ENCODE data around the gene LETM1. TPM values are rescaled to one million over a fixed set of nuclear protein-coding genes. Genes with fewer than 3 reads are reported as not detected.

LETM1 gene
- total RNA-seq, 1 experiment from 2014 or later, result 67.3 TPM

DNA sequence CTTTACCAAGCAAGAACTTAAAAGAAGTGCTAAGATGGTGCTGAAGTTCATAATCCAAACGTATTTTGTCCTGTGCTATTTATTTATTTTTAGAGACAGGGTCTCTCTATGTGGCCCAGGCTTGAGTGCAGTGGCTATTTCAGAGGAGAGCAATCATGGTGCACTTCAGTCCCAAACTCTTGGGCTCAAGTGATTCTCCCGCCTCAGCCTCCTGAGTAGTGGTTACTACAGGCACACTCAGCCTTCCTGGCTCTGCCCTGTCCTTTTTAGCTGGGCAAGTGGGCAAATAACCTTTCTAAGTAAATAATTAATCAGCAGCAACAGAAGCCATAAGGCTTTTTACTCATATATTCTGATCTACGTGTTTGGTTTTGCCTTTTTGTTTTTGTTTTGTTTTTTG is 17.8 kb upstream of the LETM1 start:
- Histone ChIP-seq H3K27ac (ENCODE audit: low read depth, low read length) (no peak overlapping the region), H3K9me3 (ENCODE audit: control insufficient read depth in 1 of 2, insufficient read depth in 1 of 2, low read depth in 1 of 2, low read length in 2 of 2) (no peaks in the 10 kb centered on the region), H3K36me3 (ENCODE audit: control insufficient read depth in 1 of 2, insufficient read depth in 2 of 2, low read length in 2 of 2) (no peaks in the 10 kb centered on the region), H3K27me3 (ENCODE audit: insufficient read depth, low read length) (no peaks in the 10 kb centered on the region), H4K20me1 (ENCODE audit: insufficient read depth) (peaks cover 5% of the 10 kb centered on the region; the same call in 1 of the 2 replicates), H3K4me3 (replicated peaks in 1 of 2; ENCODE audit: low read depth in 1 of 2, low read length in 2 of 2) (no peak overlapping the region), H2AFZ (ENCODE audit: low read depth, low read length, poor library complexity, severe bottlenecking) (no peak overlapping the region), H3K4me1 (ENCODE audit: control insufficient read depth in 1 of 2, insufficient read depth in 2 of 2, low read length in 2 of 2) (peaks cover 18 to 50% of the 10 kb centered on the region in 2 experiments), H3K4me2 (ENCODE audit: low read length) (peak overlapping the region; percentile 76; the same call in 1 of the 2 replicates), H3K9ac (ENCODE audit: low read length) (no peak overlapping the region), H3K9me2 (ENCODE audit: insufficient read depth) (no peaks in the 10 kb centered on the region), H3K79me2 (ENCODE audit: insufficient read depth, low read length) (peaks cover 69% of the 10 kb centered on the region)
- RAD21 ChIA-PET (ENCODE audit: low non-redundant PET in 1 of 2, low total read pairs in 2 of 2, uncharacterized antibody in 2 of 2, unreplicated experiment in 2 of 2), result no interaction called here
- intact Hi-C loops (cut with micrococcal nuclease), result no loop called here
- POLR2A ChIA-PET, result interaction anchor here (0.7 kb wide), 1 partner anchor 181 kb away, joined by 3 read pairs; no protein-coding TSS in a partner anchor
- CTCF ChIA-PET, result no interaction called here
- DNase-seq (ENCODE audit: low read depth, low spot score) (no peak), ATAC-seq (no peak)
- BruUV-seq (replicated peaks), result no TSS peak
- no peak for TF ChIP-seq POLR2A (IDR thresholded peaks at IDR 0.05; ENCODE audit: borderline replicate concordance, extremely low read depth, insufficient read depth, insufficient read length)
- TF ChIP-seq POLR2AphosphoS5 (IDR thresholded peaks at IDR 0.05; ENCODE audit: low read depth, low read length), result no peak
- TF ChIP-seq CBX3 (IDR thresholded peaks at IDR 0.05; ENCODE audit: low read depth), result no peak
- no peak for TF ChIP-seq EZH2 (IDR thresholded peaks at IDR 0.05)
- TF ChIP-seq EGR1 (IDR thresholded peaks at IDR 0.05; ENCODE audit: low read depth), result no peak
- no peak for TF ChIP-seq SP1 (IDR thresholded peaks at IDR 0.05; ENCODE audit: low read depth)

GRCh38 chr4:1873291-1873690 is 17.3 kb upstream of the LETM1 start:
- H3K36me3 ChIP-seq (ENCODE audit: control insufficient read depth in 1 of 2, insufficient read depth in 2 of 2, low read length in 2 of 2), result no peaks in the 10 kb centered on the region
- ATAC-seq (no peak), DNase-seq (ENCODE audit: low read depth, low spot score) (no peak)
- peak overlapping the region; percentile 88; the same call in 1 of the 2 replicates for H3K9ac ChIP-seq (ENCODE audit: low read length)
- peaks cover 22 to 50% of the 10 kb centered on the region in 2 experiments for H3K4me1 ChIP-seq (ENCODE audit: control insufficient read depth in 1 of 2, insufficient read depth in 2 of 2, low read length in 2 of 2)
- H3K79me2 ChIP-seq (ENCODE audit: insufficient read depth, low read length), result peaks cover 64% of the 10 kb centered on the region
- no peaks in the 10 kb centered on the region for H3K9me3 ChIP-seq (ENCODE audit: control insufficient read depth in 1 of 2, insufficient read depth in 1 of 2, low read depth in 1 of 2, low read length in 2 of 2)
- ChIA-PET RAD21 (ENCODE audit: low non-redundant PET in 1 of 2, low total read pairs in 2 of 2, uncharacterized antibody in 2 of 2, unreplicated experiment in 2 of 2) (no interaction called here), POLR2A (interaction anchor here (0.7 kb wide), 1 partner anchor 180 kb away, joined by 3 read pairs; no protein-coding TSS in a partner anchor), CTCF (no interaction called here)
- no TSS peak for BruUV-seq (replicated peaks)
- peak overlapping the region; percentile 76 for H3K4me2 ChIP-seq (ENCODE audit: low read length)
- H3K4me3 ChIP-seq (replicated peaks in 1 of 2; ENCODE audit: low read depth in 1 of 2, low read length in 2 of 2), result peak overlapping the region in 1 of 2 experiments; percentile 70; a peak in 1 of 4 replicates
- no peak overlapping the region for H2AFZ ChIP-seq (ENCODE audit: low read depth, low read length, poor library complexity, severe bottlenecking)
- intact Hi-C loops (cut with micrococcal nuclease), result no loop called here
- H3K27ac ChIP-seq (ENCODE audit: low read depth, low read length), result no peak overlapping the region
- H3K27me3 ChIP-seq (ENCODE audit: insufficient read depth, low read length), result no peaks in the 10 kb centered on the region
- peaks cover 5% of the 10 kb centered on the region; the same call in 1 of the 2 replicates for H4K20me1 ChIP-seq (ENCODE audit: insufficient read depth)
- no peaks in the 10 kb centered on the region for H3K9me2 ChIP-seq (ENCODE audit: insufficient read depth)
- TF ChIP-seq CTCF (IDR thresholded peaks at IDR 0.05 in 2 of 3, conservative IDR thresholded peaks at IDR 0.05 in 1 of 3; ENCODE audit: borderline replicate concordance in 1 of 3, insufficient read depth in 1 of 3, low read depth in 2 of 3, low read length in 2 of 3) (no peak), EGR1 (IDR thresholded peaks at IDR 0.05; ENCODE audit: low read depth) (no peak), POLR2AphosphoS5 (IDR thresholded peaks at IDR 0.05; ENCODE audit: low read depth, low read length) (no peak), FOSL1 (IDR thresholded peaks at IDR 0.05; ENCODE audit: low read depth) (no peak), ATF3 (IDR thresholded peaks at IDR 0.05) (no peak), ZNF274 (IDR thresholded peaks at IDR 0.05; ENCODE audit: low read depth, low read length) (no peak), EZH2 (IDR thresholded peaks at IDR 0.05) (no peak), POLR2A (IDR thresholded peaks at IDR 0.05; ENCODE audit: borderline replicate concordance, extremely low read depth, insufficient read depth, insufficient read length) (no peak), CBX3 (IDR thresholded peaks at IDR 0.05; ENCODE audit: low read depth) (no peak), CEBPB (IDR thresholded peaks at IDR 0.05; ENCODE audit: low read depth) (no peak), SIN3A (IDR thresholded peaks at IDR 0.05; ENCODE audit: low read depth) (no peak), SP1 (IDR thresholded peaks at IDR 0.05; ENCODE audit: low read depth) (no peak)
- TF ChIP-seq, protein P1, sequence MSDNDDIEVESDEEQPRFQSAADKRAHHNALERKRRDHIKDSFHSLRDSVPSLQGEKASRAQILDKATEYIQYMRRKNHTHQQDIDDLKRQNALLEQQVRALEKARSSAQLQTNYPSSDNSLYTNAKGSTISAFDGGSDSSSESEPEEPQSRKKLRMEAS (IDR thresholded peaks at IDR 0.05), result no peak
- TF ChIP-seq, protein P2, sequence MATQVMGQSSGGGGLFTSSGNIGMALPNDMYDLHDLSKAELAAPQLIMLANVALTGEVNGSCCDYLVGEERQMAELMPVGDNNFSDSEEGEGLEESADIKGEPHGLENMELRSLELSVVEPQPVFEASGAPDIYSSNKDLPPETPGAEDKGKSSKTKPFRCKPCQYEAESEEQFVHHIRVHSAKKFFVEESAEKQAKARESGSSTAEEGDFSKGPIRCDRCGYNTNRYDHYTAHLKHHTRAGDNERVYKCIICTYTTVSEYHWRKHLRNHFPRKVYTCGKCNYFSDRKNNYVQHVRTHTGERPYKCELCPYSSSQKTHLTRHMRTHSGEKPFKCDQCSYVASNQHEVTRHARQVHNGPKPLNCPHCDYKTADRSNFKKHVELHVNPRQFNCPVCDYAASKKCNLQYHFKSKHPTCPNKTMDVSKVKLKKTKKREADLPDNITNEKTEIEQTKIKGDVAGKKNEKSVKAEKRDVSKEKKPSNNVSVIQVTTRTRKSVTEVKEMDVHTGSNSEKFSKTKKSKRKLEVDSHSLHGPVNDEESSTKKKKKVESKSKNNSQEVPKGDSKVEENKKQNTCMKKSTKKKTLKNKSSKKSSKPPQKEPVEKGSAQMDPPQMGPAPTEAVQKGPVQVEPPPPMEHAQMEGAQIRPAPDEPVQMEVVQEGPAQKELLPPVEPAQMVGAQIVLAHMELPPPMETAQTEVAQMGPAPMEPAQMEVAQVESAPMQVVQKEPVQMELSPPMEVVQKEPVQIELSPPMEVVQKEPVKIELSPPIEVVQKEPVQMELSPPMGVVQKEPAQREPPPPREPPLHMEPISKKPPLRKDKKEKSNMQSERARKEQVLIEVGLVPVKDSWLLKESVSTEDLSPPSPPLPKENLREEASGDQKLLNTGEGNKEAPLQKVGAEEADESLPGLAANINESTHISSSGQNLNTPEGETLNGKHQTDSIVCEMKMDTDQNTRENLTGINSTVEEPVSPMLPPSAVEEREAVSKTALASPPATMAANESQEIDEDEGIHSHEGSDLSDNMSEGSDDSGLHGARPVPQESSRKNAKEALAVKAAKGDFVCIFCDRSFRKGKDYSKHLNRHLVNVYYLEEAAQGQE (IDR thresholded peaks at IDR 0.05; ENCODE audit: low read depth), result no peak
